ENCODE measurements around the gene MID1.

- TF ChIP-seq WT1 (tag by site-specific recombination; IDR thresholded peaks at IDR 0.05) (no peak), GLI2 (tag by site-specific recombination; IDR thresholded peaks at IDR 0.05; ENCODE audit: borderline replicate concordance, low read depth) (no peak), ZNF37A (tag by site-specific recombination; IDR thresholded peaks at IDR 0.05) (no peak), CTCF (tag by site-specific recombination; IDR thresholded peaks at IDR 0.05) (no peak), BCL11A (tag by site-specific recombination; IDR thresholded peaks at IDR 0.05; ENCODE audit: low read depth) (no peak), ZNF26 (tag by site-specific recombination; IDR thresholded peaks at IDR 0.05) (no peak), SALL2 (tag by site-specific recombination; IDR thresholded peaks at IDR 0.05; ENCODE audit: borderline replicate concordance) (no peak), ZNF211 (tag by site-specific recombination; IDR thresholded peaks at IDR 0.05; ENCODE audit: low read depth) (no peak), REST (tag by site-specific recombination; IDR thresholded peaks at IDR 0.05) (no peak), ZBTB26 (tag by site-specific recombination; optimal IDR thresholded peaks at IDR 0.05) (no peak), ZNF426 (tag by site-specific recombination; IDR thresholded peaks at IDR 0.05) (no peak)
Measured at GRCh38 chrX:10529344-10529743, 91.0 kb downstream of the MID1 start.
